Astrocyte of the spinal cord (primary cell): Measurements from ENCODE around the gene SSX5.
"Not testable (repeated sequence)": the region's sequence is repeated elsewhere in the genome, so short reads cannot be mapped to it uniquely, and the experiment has no call there.

Experiments
- DNase-seq: peaks from one replicate; pipeline ENCODE4 v3.0.0; 2011; ENCODE audit warnings: low read depth, low spot score
- H3K4me3 ChIP-seq: 2 replicates; pipeline ENCODE4 v1.5.1; 2011; ENCODE audit warnings: low read depth, mild to moderate bottlenecking, low read length, moderate library complexity
- in situ Hi-C: cut with HindIII; loops from 2 replicates; pipeline ENCODE4 v1.10.0; 2017; ENCODE audit warnings: low sequenced_read_pairs
- TF ChIP-seq, protein P1 (sequence below): IDR thresholded peaks from 2 replicates; pipeline ENCODE4 v1.5.1; 2012; ENCODE audit warnings: low read depth, mild to moderate bottlenecking, low read length, inconsistent platforms

The SSX5 gene, protein sequence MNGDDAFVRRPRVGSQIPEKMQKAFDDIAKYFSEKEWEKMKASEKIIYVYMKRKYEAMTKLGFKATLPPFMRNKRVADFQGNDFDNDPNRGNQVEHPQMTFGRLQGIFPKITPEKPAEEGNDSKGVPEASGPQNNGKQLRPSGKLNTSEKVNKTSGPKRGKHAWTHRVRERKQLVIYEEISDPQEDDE

DNA sequence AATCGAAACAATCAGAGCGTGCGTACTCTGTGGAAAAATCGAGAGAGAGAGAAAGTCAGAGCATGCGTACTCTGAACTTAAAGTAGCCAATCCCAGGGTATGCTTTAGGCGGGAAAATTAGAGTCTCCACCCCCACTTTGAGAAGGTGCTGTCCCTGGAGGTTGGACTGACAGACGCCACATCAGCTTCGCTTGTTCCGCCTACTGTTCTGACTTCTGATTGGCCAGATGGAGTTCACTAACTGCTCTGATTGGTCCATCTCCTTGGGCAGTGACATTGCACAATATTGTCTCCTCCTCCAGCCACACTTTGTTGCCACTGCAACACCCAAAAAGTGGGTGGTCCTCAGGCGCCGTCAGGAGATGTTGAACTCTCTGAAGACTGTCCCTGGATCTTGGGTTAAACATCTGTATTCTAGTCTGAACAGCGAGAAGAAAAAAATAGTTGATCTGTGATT lies at the start of gene SSX5:
Gene SSX5, minus strand, starts transcription at position 51 of the 457 bp plus-strand sequence. CDS start 1,437 bp downstream, outside the sequence.
- in situ Hi-C loops = no loop called here
- no peak within 1 kb of the TSS for H3K4me3 ChIP-seq
- no peak for DNase-seq
- TF ChIP-seq, protein P1, sequence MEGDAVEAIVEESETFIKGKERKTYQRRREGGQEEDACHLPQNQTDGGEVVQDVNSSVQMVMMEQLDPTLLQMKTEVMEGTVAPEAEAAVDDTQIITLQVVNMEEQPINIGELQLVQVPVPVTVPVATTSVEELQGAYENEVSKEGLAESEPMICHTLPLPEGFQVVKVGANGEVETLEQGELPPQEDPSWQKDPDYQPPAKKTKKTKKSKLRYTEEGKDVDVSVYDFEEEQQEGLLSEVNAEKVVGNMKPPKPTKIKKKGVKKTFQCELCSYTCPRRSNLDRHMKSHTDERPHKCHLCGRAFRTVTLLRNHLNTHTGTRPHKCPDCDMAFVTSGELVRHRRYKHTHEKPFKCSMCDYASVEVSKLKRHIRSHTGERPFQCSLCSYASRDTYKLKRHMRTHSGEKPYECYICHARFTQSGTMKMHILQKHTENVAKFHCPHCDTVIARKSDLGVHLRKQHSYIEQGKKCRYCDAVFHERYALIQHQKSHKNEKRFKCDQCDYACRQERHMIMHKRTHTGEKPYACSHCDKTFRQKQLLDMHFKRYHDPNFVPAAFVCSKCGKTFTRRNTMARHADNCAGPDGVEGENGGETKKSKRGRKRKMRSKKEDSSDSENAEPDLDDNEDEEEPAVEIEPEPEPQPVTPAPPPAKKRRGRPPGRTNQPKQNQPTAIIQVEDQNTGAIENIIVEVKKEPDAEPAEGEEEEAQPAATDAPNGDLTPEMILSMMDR = no peak

DNA sequence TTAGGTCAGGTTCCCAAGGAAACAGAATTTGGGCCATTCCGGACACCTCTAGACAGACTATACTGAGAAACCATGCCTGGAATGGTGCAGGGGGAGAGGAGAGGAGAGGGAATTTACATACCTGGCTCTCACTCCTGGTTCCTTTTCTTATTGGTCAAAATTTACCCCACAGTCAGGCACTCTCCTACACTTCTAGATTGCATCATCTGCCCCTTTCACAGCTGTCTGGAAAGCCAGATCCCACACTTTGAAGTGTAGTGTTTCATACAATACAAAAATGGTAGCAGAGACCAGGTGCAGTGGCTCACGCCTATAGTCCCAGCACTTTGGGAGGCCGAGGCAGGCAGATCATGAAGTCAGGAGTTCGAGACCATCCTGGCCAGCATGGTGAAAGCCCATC lies 27.6 kb upstream of the SSX5 start:
- in situ Hi-C loops, DNase-seq, H3K4me3 ChIP-seq: not testable (repeated sequence)

DNA sequence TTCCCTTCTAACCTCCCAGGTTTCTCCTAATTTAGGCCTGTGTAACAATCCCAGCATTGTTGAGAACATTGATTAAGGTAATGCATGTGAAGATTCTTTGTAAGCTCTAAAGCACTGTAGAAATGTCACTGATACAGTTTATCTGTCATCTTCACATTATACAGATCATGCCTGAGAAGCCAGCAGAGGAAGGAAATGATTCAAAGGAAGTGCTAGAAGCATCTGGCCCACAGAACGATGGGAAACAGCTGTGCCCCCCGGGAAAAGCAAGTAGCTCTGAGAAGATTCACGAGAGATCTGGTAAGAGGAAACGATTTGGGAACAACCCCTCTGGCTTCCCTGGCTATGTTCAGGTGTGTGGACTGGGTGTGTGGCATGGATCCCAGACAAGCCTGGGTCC lies 17.7 kb upstream of the SSX5 start:
- DNase-seq, H3K4me3 ChIP-seq, in situ Hi-C loops: not testable (repeated sequence)

DNA sequence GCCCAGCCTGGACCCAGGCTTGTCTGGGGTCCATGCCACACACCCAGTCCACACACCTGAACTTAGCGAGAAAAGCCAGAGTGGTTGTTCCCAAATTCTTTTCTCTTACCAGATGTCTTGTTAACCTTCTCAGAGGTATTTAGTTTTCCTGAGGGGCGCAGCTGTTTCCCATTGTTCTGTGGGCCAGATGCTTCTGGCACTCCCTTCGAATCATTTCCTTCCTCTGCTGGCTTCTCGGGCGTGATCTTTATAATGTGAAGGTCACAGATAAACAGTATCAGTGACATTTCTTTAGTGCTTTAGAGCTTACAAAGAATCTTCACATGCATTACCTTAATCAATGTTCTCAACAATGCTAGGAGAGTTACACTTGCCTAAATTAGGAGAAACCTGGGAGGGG lies 6.6 kb downstream of the SSX5 start:
- in situ Hi-C loops, H3K4me3 ChIP-seq, DNase-seq: not testable (repeated sequence)

DNA sequence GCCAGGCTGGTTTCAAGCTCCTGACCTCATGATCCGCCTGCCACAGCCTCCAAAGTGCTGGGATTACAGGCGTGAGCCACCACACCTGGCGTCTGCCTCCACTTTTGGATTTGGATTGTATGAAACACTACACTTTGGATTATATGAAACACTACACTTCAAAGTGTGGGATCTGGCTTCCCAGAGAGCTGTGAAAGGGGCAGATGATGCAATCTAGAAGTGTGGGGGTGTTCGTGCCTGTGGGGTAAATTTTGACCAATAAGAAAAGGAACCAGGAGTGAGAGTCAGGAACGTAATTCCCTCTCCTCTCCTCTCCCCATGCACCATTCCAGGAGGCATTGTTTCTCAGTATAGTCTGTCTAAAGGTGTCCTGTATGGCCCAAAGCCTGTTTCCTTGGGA lies 14.7 kb downstream of the SSX5 start:
- H3K4me3 ChIP-seq, in situ Hi-C loops, DNase-seq: not testable (repeated sequence)

DNA sequence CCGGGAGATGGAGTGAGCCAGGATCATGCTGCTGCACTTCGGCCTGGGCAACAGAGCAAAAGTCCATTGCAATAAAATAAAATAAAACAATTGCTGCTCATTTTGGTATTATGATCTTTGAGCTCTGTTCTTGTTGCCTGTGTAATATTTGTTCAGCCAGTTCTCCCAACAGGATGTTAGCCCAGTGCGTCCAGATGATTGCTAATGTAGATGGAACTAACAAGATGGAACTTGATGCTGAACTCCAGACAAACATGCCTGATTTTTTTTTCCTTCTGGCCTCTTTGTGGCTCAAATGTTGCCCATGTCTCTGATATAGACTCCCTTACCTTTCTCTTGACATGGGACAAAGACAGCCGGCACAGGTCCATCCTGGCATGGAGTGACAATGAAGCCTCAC lies 15.8 kb downstream of the SSX5 start:
- no peak for DNase-seq
- in situ Hi-C loops = no loop called here
- TF ChIP-seq, protein P1 = no peak
- H3K4me3 ChIP-seq = no peak overlapping the region

DNA sequence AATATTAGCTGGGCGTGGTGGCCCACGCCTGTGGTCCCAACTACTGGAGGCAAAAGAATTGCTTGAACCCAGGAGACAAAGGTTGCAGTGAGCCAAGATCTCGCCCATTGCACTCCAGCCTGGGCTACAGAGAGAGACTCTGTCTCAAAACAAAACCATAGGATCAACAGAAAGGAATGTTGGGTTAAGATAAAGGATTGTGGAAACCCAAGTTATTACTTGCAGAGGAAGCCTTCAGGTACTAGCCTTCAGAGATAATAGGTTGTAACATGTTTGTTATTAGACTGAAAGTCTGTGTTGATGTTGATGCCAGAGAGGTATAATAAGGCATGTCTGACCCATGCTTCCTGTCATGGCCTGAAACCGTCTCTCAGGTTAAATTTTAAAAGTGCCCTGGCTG lies 16.9 kb downstream of the SSX5 start:
- no peak for DNase-seq
- no peak overlapping the region for H3K4me3 ChIP-seq
- TF ChIP-seq, protein P1 = no peak
- in situ Hi-C loops = no loop called here

DNA sequence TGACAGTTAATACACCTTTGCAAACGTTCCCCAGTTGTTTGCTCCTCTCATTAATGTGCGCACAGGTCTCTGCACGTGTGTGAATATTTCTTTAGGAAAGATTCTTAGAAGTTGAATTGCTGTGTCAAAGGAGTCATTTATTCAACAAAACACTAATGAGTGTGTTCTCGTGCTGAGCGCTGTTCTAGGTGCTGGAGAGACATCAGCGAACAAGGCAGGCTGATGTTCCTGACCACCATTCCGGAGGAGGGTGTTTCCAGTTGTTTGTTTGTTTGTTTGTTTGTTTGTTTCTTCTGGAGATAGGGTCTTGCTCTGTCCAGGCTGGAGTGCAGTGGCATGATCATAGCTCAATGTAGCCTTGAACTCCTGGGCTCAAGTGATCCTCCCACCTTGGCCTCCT lies 30.3 kb downstream of the SSX5 start:
- H3K4me3 ChIP-seq, in situ Hi-C loops, DNase-seq: not testable (repeated sequence)

DNA sequence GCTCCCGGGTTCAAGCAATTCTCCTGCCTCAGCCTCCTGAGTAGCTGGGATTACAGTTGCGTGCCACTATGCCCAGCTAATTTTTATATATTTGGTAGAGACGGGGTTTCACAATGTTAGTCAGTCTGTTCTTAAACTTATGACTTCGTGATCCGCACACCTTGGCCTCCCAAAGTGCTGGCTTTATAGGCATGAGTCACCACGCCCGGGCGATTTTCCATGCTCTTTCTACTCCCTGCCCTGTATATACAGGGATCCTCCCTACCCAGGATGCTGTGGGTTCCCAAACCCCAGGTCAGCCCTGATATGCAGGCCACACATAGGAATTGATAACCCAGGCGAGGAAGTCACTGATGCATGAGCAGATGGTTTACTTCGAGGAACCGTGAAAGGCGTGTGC lies 31.4 kb downstream of the SSX5 start:
- no peak overlapping the region for H3K4me3 ChIP-seq
- TF ChIP-seq, protein P1 = no peak
- no peak for DNase-seq
- in situ Hi-C loops = no loop called here
